IMR-90 (cell line): ENCODE measurements around the gene PSENEN.

Experiments
- BHLHE40 ChIP-seq: fragments of 150-350 bp; IDR thresholded peaks from 2 replicates; pipeline ENCODE4 v1.6.1; 2016; ENCODE audit warnings: mild to moderate bottlenecking, low read depth, low read length
- CEBPB ChIP-seq: IDR thresholded peaks from 2 replicates; pipeline ENCODE4 v1.6.1; 2012; ENCODE audit warnings: low read depth, low read length, improper control_type of control experiment
- FOS ChIP-seq: fragments of 150-350 bp; IDR thresholded peaks from 2 replicates; pipeline ENCODE4 v1.6.1; 2016; ENCODE audit warnings: low read depth, low read length
- MAFK ChIP-seq: IDR thresholded peaks from 2 replicates; pipeline ENCODE4 v1.6.1; 2012; ENCODE audit warnings: low read depth, low read length, improper control_type of control experiment
- MAZ ChIP-seq: IDR thresholded peaks from 2 replicates; pipeline ENCODE4 v1.6.1; 2012; ENCODE audit warnings: low read depth, mild to moderate bottlenecking, low read length, improper control_type of control experiment, moderate library complexity, borderline replicate concordance
- MXI1 ChIP-seq: IDR thresholded peaks from 2 replicates; pipeline ENCODE4 v1.6.1; 2012; ENCODE audit warnings: low read depth, mild to moderate bottlenecking, low read length, moderate library complexity, borderline replicate concordance
- POLR2A ChIP-seq: IDR thresholded peaks from 2 replicates; pipeline ENCODE4 v1.6.1; 2012; ENCODE audit warnings: mild to moderate bottlenecking, low read depth, low read length
- RAD21 ChIP-seq: IDR thresholded peaks from 2 replicates; pipeline ENCODE4 v1.6.1; 2012; ENCODE audit warnings: low read length, improper control_type of control experiment
- RFX5 ChIP-seq: IDR thresholded peaks from 2 replicates; pipeline ENCODE4 v1.8.0; 2012; ENCODE audit warnings: low read depth, mild to moderate bottlenecking, low read length, moderate library complexity
- SMC3 ChIP-seq: fragments of 150-350 bp; IDR thresholded peaks from 2 replicates; pipeline ENCODE4 v1.6.1; 2016; ENCODE audit warnings: low read depth, mild to moderate bottlenecking, antibody characterized with exemption, low read length, moderate library complexity
- TF ChIP-seq, protein P1 (sequence below): conservative IDR thresholded peaks from 2 replicates; pipeline ENCODE4 v1.5.1; 2012; ENCODE audit warnings: mild to moderate bottlenecking, low read depth, low read length, improper control_type of control experiment
- TF ChIP-seq, protein P2 (sequence below): fragments of 150-350 bp; IDR thresholded peaks from 2 replicates; pipeline ENCODE4 v1.6.1; 2016; ENCODE audit warnings: low read depth, mild to moderate bottlenecking, low read length, moderate library complexity, borderline replicate concordance

DNA sequence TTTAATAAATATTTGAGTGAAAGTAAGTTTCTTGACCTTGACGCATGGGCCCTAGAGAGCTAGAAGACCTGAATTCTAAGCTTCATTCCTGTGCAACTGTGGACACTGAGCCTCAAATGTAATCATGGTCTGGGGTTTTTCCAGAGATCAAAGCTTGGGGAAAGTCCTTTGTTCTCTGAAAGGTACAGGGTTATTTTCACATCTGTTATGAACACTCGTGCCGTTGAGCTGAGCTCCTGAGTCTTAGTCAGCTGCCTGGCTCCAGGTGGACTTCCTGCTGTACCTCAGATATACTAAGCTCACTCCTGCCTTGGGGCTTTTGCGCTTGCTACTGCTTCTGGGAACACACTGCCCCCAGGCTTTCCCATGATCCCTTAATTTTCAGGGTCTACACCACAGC lies 48.6 kb upstream of the PSENEN start:
- TF ChIP-seq, protein P1, sequence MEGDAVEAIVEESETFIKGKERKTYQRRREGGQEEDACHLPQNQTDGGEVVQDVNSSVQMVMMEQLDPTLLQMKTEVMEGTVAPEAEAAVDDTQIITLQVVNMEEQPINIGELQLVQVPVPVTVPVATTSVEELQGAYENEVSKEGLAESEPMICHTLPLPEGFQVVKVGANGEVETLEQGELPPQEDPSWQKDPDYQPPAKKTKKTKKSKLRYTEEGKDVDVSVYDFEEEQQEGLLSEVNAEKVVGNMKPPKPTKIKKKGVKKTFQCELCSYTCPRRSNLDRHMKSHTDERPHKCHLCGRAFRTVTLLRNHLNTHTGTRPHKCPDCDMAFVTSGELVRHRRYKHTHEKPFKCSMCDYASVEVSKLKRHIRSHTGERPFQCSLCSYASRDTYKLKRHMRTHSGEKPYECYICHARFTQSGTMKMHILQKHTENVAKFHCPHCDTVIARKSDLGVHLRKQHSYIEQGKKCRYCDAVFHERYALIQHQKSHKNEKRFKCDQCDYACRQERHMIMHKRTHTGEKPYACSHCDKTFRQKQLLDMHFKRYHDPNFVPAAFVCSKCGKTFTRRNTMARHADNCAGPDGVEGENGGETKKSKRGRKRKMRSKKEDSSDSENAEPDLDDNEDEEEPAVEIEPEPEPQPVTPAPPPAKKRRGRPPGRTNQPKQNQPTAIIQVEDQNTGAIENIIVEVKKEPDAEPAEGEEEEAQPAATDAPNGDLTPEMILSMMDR = no peak
- TF ChIP-seq BHLHE40 (no peak), MAZ (no peak), SMC3 (no peak), POLR2A (no peak), FOS (no peak), RFX5 (no peak), CEBPB (no peak), MXI1 (no peak), MAFK (no peak), RAD21 (no peak)
- TF ChIP-seq, protein P2, sequence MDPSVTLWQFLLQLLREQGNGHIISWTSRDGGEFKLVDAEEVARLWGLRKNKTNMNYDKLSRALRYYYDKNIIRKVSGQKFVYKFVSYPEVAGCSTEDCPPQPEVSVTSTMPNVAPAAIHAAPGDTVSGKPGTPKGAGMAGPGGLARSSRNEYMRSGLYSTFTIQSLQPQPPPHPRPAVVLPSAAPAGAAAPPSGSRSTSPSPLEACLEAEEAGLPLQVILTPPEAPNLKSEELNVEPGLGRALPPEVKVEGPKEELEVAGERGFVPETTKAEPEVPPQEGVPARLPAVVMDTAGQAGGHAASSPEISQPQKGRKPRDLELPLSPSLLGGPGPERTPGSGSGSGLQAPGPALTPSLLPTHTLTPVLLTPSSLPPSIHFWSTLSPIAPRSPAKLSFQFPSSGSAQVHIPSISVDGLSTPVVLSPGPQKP = no peak
